SJCRH30 (cell line): ENCODE data around the gene BEND6. TPM values are rescaled to one million over a fixed set of nuclear protein-coding genes. Genes with fewer than 3 reads are reported as not detected.
"Not testable (repeated sequence)": the region's sequence is repeated elsewhere in the genome, so short reads cannot be mapped to it uniquely, and the experiment has no call there.

Experiments used
- DNase-seq, 2 experiments: peaks; one replicate each; pipeline ENCODE4 v3.0.0-alpha.2; 2015 to 2020
- H3K27ac ChIP-seq: fragments of 250-450 bp; sonication (Bioruptor Pico); 2 replicates; pipeline ENCODE4 v1.5.1; 2020; ENCODE audit warnings: mild to moderate bottlenecking, moderate library complexity
- H3K27me3 ChIP-seq: fragments of 250-450 bp; sonication (Bioruptor Pico); 2 replicates; pipeline ENCODE4 v1.5.1; 2020; ENCODE audit warnings: mild to moderate bottlenecking, moderate library complexity
- H3K36me3 ChIP-seq: fragments of 250-450 bp; sonication (Bioruptor Pico); 2 replicates; pipeline ENCODE4 v1.5.1; 2020; ENCODE audit warnings: mild to moderate bottlenecking, moderate library complexity
- H3K4me1 ChIP-seq: fragments of 250-450 bp; sonication (Bioruptor Pico); 2 replicates; pipeline ENCODE4 v1.5.1; 2020; ENCODE audit warnings: mild to moderate bottlenecking, moderate library complexity
- H3K4me3 ChIP-seq: fragments of 250-450 bp; sonication (Bioruptor Pico); 2 replicates; pipeline ENCODE4 v1.5.1; 2020; ENCODE audit warnings: mild to moderate bottlenecking, moderate library complexity
- H3K9me3 ChIP-seq: fragments of 250-450 bp; sonication (Bioruptor Pico); replicated peaks from 2 replicates; pipeline ENCODE4 v1.5.1; 2020; ENCODE audit warnings: mild to moderate bottlenecking, moderate library complexity
- total RNA-seq: library from RNA; depleted of rRNA; stranded (reverse); fragments of >200 nt; shearing (Covaris generic); gene quantifications from 2 replicates; pipeline ENCODE4 v1.2.3, GENCODE V29; 2014

The BEND6 gene
- total RNA-seq, 1 experiment from 2014 or later: 0.93 TPM

GRCh38 chr6:57019434-57019833, 64.5 kb downstream of the BEND6 start:
- no peak overlapping the region for H3K27ac ChIP-seq
- H3K4me3 ChIP-seq: no peak overlapping the region
- H3K27me3 ChIP-seq: no peaks in the 10 kb centered on the region
- H3K9me3 ChIP-seq: no peaks in the 10 kb centered on the region
- no peaks in the 10 kb centered on the region for H3K36me3 ChIP-seq
- no peak for DNase-seq
- peaks cover 5% of the 10 kb centered on the region for H3K4me1 ChIP-seq

GRCh38 chr6:57021086-57021720, 66.3 kb downstream of the BEND6 start:
- peak in 1 of 2 experiments; percentile 50 for DNase-seq

GRCh38 chr6:57024321-57024720, 69.4 kb downstream of the BEND6 start:
- Histone ChIP-seq H3K9me3 (no peaks in the 10 kb centered on the region), H3K36me3 (no peaks in the 10 kb centered on the region), H3K27ac (no peak overlapping the region), H3K27me3 (no peaks in the 10 kb centered on the region), H3K4me3 (no peak overlapping the region), H3K4me1 (peaks cover 5% of the 10 kb centered on the region)
- DNase-seq: no peak

More at GRCh38 chr6:57021086-57021720, 66.3 kb downstream of the BEND6 start:
- H3K27ac ChIP-seq: no peak overlapping the region
- H3K4me3 ChIP-seq: no peak overlapping the region
- no peaks in the 10 kb centered on the region for H3K9me3 ChIP-seq
- no peaks in the 10 kb centered on the region for H3K27me3 ChIP-seq
- H3K4me1 ChIP-seq: peaks cover 5% of the 10 kb centered on the region
- no peaks in the 10 kb centered on the region for H3K36me3 ChIP-seq

GRCh38 chr6:57024775-57025174, 69.9 kb downstream of the BEND6 start:
- no peak for DNase-seq
- Histone ChIP-seq H3K36me3 (no peaks in the 10 kb centered on the region), H3K27ac (no peak overlapping the region), H3K4me3 (no peak overlapping the region), H3K4me1 (peaks cover 5% of the 10 kb centered on the region), H3K27me3 (no peaks in the 10 kb centered on the region), H3K9me3 (no peaks in the 10 kb centered on the region)

GRCh38 chr6:57026001-57026400, 71.1 kb downstream of the BEND6 start:
- H3K4me1 ChIP-seq: peaks cover 4% of the 10 kb centered on the region
- DNase-seq: no peak
- H3K27ac ChIP-seq: no peak overlapping the region
- no peaks in the 10 kb centered on the region for H3K27me3 ChIP-seq
- no peaks in the 10 kb centered on the region for H3K36me3 ChIP-seq
- no peak overlapping the region for H3K4me3 ChIP-seq
- no peaks in the 10 kb centered on the region for H3K9me3 ChIP-seq

- Histone ChIP-seq H3K27ac (no peak overlapping the region), H3K9me3 (no peaks in the 10 kb centered on the region), H3K36me3 (no peaks in the 10 kb centered on the region), H3K4me1 (no peaks in the 10 kb centered on the region), H3K27me3 (no peaks in the 10 kb centered on the region), H3K4me3 (no peak overlapping the region)
- DNase-seq: no peak
These were observed 72.4 kb downstream of the BEND6 start for GRCh38 chr6:57027301-57027700.

- no peaks in the 10 kb centered on the region for H3K36me3 ChIP-seq
- no peaks in the 10 kb centered on the region for H3K4me1 ChIP-seq
- no peaks in the 10 kb centered on the region for H3K27me3 ChIP-seq
- no peak overlapping the region for H3K4me3 ChIP-seq
- H3K9me3 ChIP-seq: no peaks in the 10 kb centered on the region
- DNase-seq: no peak
- H3K27ac ChIP-seq: no peak overlapping the region
These were observed 74.3 kb downstream of the BEND6 start for GRCh38 chr6:57029213-57029612.

GRCh38 chr6:57033228-57033627, 78.3 kb downstream of the BEND6 start:
- Histone ChIP-seq H3K27ac (no peak overlapping the region), H3K36me3 (no peaks in the 10 kb centered on the region)

GRCh38 chr6:57035549-57035948, 80.6 kb downstream of the BEND6 start:
- no peaks in the 10 kb centered on the region for H3K4me1 ChIP-seq
- H3K4me3 ChIP-seq: no peak overlapping the region
- H3K9me3 ChIP-seq: no peaks in the 10 kb centered on the region
- no peaks in the 10 kb centered on the region for H3K36me3 ChIP-seq
- H3K27me3 ChIP-seq: no peaks in the 10 kb centered on the region
- DNase-seq: no peak
- H3K27ac ChIP-seq: no peak overlapping the region

More at GRCh38 chr6:57033228-57033627, 78.3 kb downstream of the BEND6 start:
- no peak for DNase-seq
- H3K4me1 ChIP-seq: no peaks in the 10 kb centered on the region
- no peaks in the 10 kb centered on the region for H3K9me3 ChIP-seq
- H3K4me3 ChIP-seq: no peak overlapping the region
- no peaks in the 10 kb centered on the region for H3K27me3 ChIP-seq

GRCh38 chr6:57038906-57039305, 84.0 kb downstream of the BEND6 start:
- no peak overlapping the region for H3K27ac ChIP-seq
- H3K4me3 ChIP-seq: no peak overlapping the region
- DNase-seq: no peak
- no peaks in the 10 kb centered on the region for H3K9me3 ChIP-seq
- no peaks in the 10 kb centered on the region for H3K36me3 ChIP-seq
- H3K4me1 ChIP-seq: no peaks in the 10 kb centered on the region
- H3K27me3 ChIP-seq: no peaks in the 10 kb centered on the region

GRCh38 chr6:57040011-57040410, 85.1 kb downstream of the BEND6 start:
- DNase-seq: no peak
- H3K9me3 ChIP-seq: no peaks in the 10 kb centered on the region
- no peaks in the 10 kb centered on the region for H3K36me3 ChIP-seq
- no peak overlapping the region for H3K4me3 ChIP-seq
- no peak overlapping the region for H3K27ac ChIP-seq
- H3K4me1 ChIP-seq: no peaks in the 10 kb centered on the region
- no peaks in the 10 kb centered on the region for H3K27me3 ChIP-seq

- H3K27ac ChIP-seq, H3K27me3 ChIP-seq, H3K36me3 ChIP-seq, H3K4me3 ChIP-seq, DNase-seq, H3K9me3 ChIP-seq, H3K4me1 ChIP-seq: not testable (repeated sequence)
These were observed 89.2 kb downstream of the BEND6 start for GRCh38 chr6:57044061-57044460.

- H3K36me3 ChIP-seq: peaks cover 7% of the 10 kb centered on the region; the same call in 1 of the 2 replicates
- no peaks in the 10 kb centered on the region for H3K27me3 ChIP-seq
- no peak for DNase-seq
- no peak overlapping the region for H3K4me3 ChIP-seq
- H3K9me3 ChIP-seq: no peaks in the 10 kb centered on the region
- H3K4me1 ChIP-seq: no peaks in the 10 kb centered on the region
- no peak overlapping the region for H3K27ac ChIP-seq
These were observed 89.7 kb downstream of the BEND6 start for GRCh38 chr6:57044568-57044967.

- H3K4me1 ChIP-seq, H3K36me3 ChIP-seq, H3K9me3 ChIP-seq, H3K27me3 ChIP-seq: not testable (repeated sequence)
- peak; percentile 89 for DNase-seq
- peak within 1 kb of the TSS; percentile 76 for H3K27ac ChIP-seq
- peak within 1 kb of the TSS; percentile 64 for H3K4me3 ChIP-seq
These were observed 91.7 kb downstream of the BEND6 start, which contains the start of gene KIAA1586 for GRCh38 chr6:57046332-57047256. TSS of gene KIAA1586 (plus strand) at chr6:57046693. CDS start at chr6:57046756, 63 bp downstream.

GRCh38 chr6:57047257-57047585, 92.3 kb downstream of the BEND6 start:
- not testable (repeated sequence) for H3K4me1 ChIP-seq, H3K9me3 ChIP-seq, H3K27me3 ChIP-seq, H3K27ac ChIP-seq, H3K4me3 ChIP-seq, DNase-seq
- H3K36me3 ChIP-seq: peaks cover 13% of the 10 kb centered on the region
